GM13976 (cell line): Measurements from ENCODE around the gene GUCY1A1.
"Not testable (repeated sequence)": the region's sequence is repeated elsewhere in the genome, so short reads cannot be mapped to it uniquely, and the experiment has no call there.

Source experiments
- DNase-seq: peaks from one replicate; pipeline ENCODE4 v3.0.0; 2012; ENCODE audit warnings: low spot score
- CTCF ChIP-seq: IDR thresholded peaks from 2 replicates; pipeline ENCODE4 v1.5.1; 2012; ENCODE audit warnings: borderline replicate concordance, mild to moderate bottlenecking; ENCODE audit not compliant: insufficient read depth; ENCODE audit errors: extremely low read depth, missing control alignments, control extremely low read depth
- in situ Hi-C: fragments of 300-500 bp; cut with MboI; formaldehyde crosslinking; loops from one replicate; pipeline ENCODE4 v1.12.0; 2022; ENCODE audit warnings: low sequenced_read_pairs, mixed read lengths, inconsistent platforms; ENCODE audit not compliant: unreplicated experiment

The GUCY1A1 gene

GRCh38 chr4:155643087-155643486, 23.6 kb upstream of the GUCY1A1 start:
- no peak for TF ChIP-seq CTCF
- in situ Hi-C loops = no loop called here
- no peak for DNase-seq

GRCh38 chr4:155646001-155646400, 20.6 kb upstream of the GUCY1A1 start:
- no peak for TF ChIP-seq CTCF
- no peak for DNase-seq
- in situ Hi-C loops = no loop called here

GRCh38 chr4:155650785-155651184, 15.9 kb upstream of the GUCY1A1 start:
- in situ Hi-C loops, DNase-seq: not testable (repeated sequence)

GRCh38 chr4:155653052-155653451, 13.6 kb upstream of the GUCY1A1 start:
- no peak for DNase-seq
- no peak for TF ChIP-seq CTCF
- in situ Hi-C loops = no loop called here

GRCh38 chr4:155656025-155656424, 10.6 kb upstream of the GUCY1A1 start:
- no peak for TF ChIP-seq CTCF
- in situ Hi-C loops = no loop called here
- no peak for DNase-seq

GRCh38 chr4:155657169-155657568, 9.5 kb upstream of the GUCY1A1 start:
- in situ Hi-C loops = no loop called here
- no peak for DNase-seq
- TF ChIP-seq CTCF = no peak

- no peak for TF ChIP-seq CTCF
- DNase-seq = no peak
- in situ Hi-C loops = no loop called here
Observed at GRCh38 chr4:155657985-155658680, 8.5 kb upstream of the GUCY1A1 start.
